Breast epithelium (tissue), 4 donors: ENCODE results near the gene OMD. TPM values are rescaled to one million over a fixed set of nuclear protein-coding genes. Genes with fewer than 3 reads are reported as not detected.

Experiments
- DNase-seq, 2 donors: peaks; one replicate each; pipeline ENCODE4 v3.0.0-alpha.2; 2019; ENCODE audit warnings: low spot score in 2 of 2
- H3K27ac ChIP-seq, 2 donors: fragments of 200-600 bp; sonication (generic) in 1 of 2; one replicate each; pipeline ENCODE4 v1.5.1; 2016 to 2019; ENCODE audit warnings: mild to moderate bottlenecking in 1 of 2
- H3K27me3 ChIP-seq, 2 donors: fragments of 200-600 bp; sonication (generic) in 1 of 2; one replicate each; pipeline versions ENCODE4 v1.5.1 to v1.6.0; 2017 to 2019; ENCODE audit warnings: control low read depth in 1 of 2, mild to moderate bottlenecking in 1 of 2
- H3K36me3 ChIP-seq: fragments of 200-600 bp; one replicate; pipeline ENCODE4 v1.5.1; 2019
- H3K4me1 ChIP-seq, 2 donors: fragments of 200-600 bp; sonication (generic); one replicate each; pipeline ENCODE4 v1.5.1; 2016 to 2019; ENCODE audit warnings: control low read depth in 1 of 2
- H3K4me3 ChIP-seq, 3 donors: fragments of 200-600 bp; sonication (generic); 1 replicate in 2 of 3; 2 replicates in 1 of 3; pipeline ENCODE4 v1.5.1; 2016 to 2019; ENCODE audit warnings: mild to moderate bottlenecking in 3 of 3, moderate library complexity in 2 of 3
- H3K9me3 ChIP-seq, 2 donors: fragments of 200-600 bp; sonication (generic) in 1 of 2; one replicate each; pipeline ENCODE4 v1.5.1; 2016 to 2019; ENCODE audit warnings: control low read depth in 1 of 2
- CTCF ChIP-seq, 3 donors: fragments of 450-650 bp; IDR thresholded peaks; one replicate each; pipeline ENCODE4 v1.5.1; 2016 to 2017; ENCODE audit warnings: antibody characterized with exemption in 3 of 3, mild to moderate bottlenecking in 3 of 3, moderate library complexity in 3 of 3
- POLR2A ChIP-seq: fragments of 450-650 bp; IDR thresholded peaks from one replicate; pipeline ENCODE4 v1.6.1; 2016; ENCODE audit warnings: antibody characterized with exemption, mild to moderate bottlenecking, moderate library complexity
- POLR2AphosphoS5 ChIP-seq, 3 donors: sonication (generic); formaldehyde crosslinking; IDR thresholded peaks; one replicate each; pipeline ENCODE4 v1.6.1; 2017; ENCODE audit warnings: antibody characterized with exemption in 3 of 3
- intact Hi-C: fragments of 100-400 bp; cut with DNase I; formaldehyde crosslinking; loops from one replicate; pipeline ENCODE4 v1.15.1; 2023; ENCODE audit warnings: low total_unique reads
- total RNA-seq, 3 donors: library from RNA; depleted of rRNA; stranded (reverse); fragments of >200 nt; gene quantifications; one replicate each; pipeline ENCODE4 v1.1.0, GENCODE V29; 2016

The OMD gene
- total RNA-seq, 3 donors from 2014 or later = 12.8 to 39.2 (median 30.0) TPM

- Histone ChIP-seq H3K36me3 (no peaks in the 10 kb centered on the region), H3K9me3 (peaks cover 0 to 5% of the 10 kb centered on the region in 2 donors), H3K27me3 (no peaks in the 10 kb centered on the region), H3K27ac (no peak overlapping the region), H3K4me3 (no peak overlapping the region), H3K4me1 (no peaks in the 10 kb centered on the region)
- intact Hi-C loops = no loop called here
- TF ChIP-seq CTCF (IDR thresholded peaks at IDR 0.05) (no peak), POLR2AphosphoS5 (IDR thresholded peaks at IDR 0.05) (no peak), POLR2A (no peak)
- DNase-seq = no peak
Observed at GRCh38 chr9:92378865-92379560, 45.3 kb downstream of the OMD start.

- Histone ChIP-seq H3K4me1 (no peaks in the 10 kb centered on the region), H3K9me3 (peaks cover 0 to 9% of the 10 kb centered on the region in 2 donors), H3K4me3 (no peak overlapping the region), H3K36me3 (no peaks in the 10 kb centered on the region), H3K27ac (no peak overlapping the region), H3K27me3 (no peaks in the 10 kb centered on the region)
- no peak for DNase-seq
- TF ChIP-seq CTCF (IDR thresholded peaks at IDR 0.05) = no peak
- TF ChIP-seq POLR2AphosphoS5 (IDR thresholded peaks at IDR 0.05) = no peak
- TF ChIP-seq POLR2A = no peak
- intact Hi-C loops = no loop called here
Observed at GRCh38 chr9:92377876-92378275, 46.4 kb downstream of the OMD start.

DNA sequence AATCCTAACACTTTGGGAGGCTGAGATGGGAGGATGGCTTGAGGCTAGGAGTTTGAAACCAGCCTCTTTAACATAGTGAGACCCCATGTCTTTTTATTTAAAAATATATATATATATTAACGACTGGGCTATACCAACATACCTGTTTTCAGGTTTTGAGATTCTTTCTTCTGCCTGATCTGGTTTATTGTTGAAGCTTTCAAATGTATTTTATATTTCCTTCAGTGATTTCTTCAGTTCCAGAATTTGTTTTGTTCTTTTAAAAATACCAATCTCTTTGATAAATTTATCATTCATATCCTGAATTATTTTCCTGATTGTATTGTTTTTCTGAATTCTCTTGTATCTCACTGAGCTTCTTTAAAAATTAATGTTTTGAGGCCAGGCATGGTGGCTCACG is 51.1 kb downstream of the OMD start:
- DNase-seq = no peak

DNA sequence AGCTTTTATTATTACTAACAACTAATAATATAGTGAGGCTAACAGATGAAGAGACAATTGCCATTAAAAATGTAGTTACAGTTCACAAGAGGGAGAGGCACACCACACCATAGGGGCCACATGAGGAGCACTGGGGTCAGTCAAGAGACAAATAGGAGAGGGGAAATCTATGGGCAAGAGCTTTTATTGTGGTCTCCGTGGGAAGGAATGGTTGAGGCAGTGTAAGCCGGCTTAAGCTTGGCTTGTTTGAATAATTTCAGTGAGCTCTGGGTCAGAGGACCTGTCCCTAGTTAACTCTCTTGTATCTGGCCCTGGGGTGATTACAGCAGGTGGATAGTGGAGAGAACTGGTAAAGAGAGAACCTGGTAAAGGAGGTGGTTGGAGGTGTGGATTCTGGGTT is 55.2 kb downstream of the OMD start:
- H3K36me3 ChIP-seq = no peaks in the 10 kb centered on the region
- intact Hi-C loops = no loop called here
- H3K4me1 ChIP-seq = no peaks in the 10 kb centered on the region
- H3K27me3 ChIP-seq = no peaks in the 10 kb centered on the region
- H3K9me3 ChIP-seq = peaks cover 4 to 7% of the 10 kb centered on the region in 2 donors
- TF ChIP-seq POLR2AphosphoS5 (IDR thresholded peaks at IDR 0.05) (no peak), CTCF (IDR thresholded peaks at IDR 0.05) (no peak), POLR2A (no peak)
- no peak overlapping the region for H3K27ac ChIP-seq
- DNase-seq = no peak
- H3K4me3 ChIP-seq = no peak overlapping the region

More for the DNA sequence above, 51.1 kb downstream of the OMD start:
- Histone ChIP-seq H3K4me3 (no peak overlapping the region), H3K27ac (no peak overlapping the region), H3K9me3 (peaks cover 7 to 9% of the 10 kb centered on the region in 2 donors), H3K4me1 (no peaks in the 10 kb centered on the region), H3K27me3 (no peaks in the 10 kb centered on the region), H3K36me3 (no peaks in the 10 kb centered on the region)
- intact Hi-C loops = no loop called here
- TF ChIP-seq POLR2A (no peak), POLR2AphosphoS5 (IDR thresholded peaks at IDR 0.05) (no peak), CTCF (IDR thresholded peaks at IDR 0.05) (no peak)

Other genes starting within 250 kb of the OMD start
- 100 to 1,000 TPM in 2 of 3 donors, 10 to 100 TPM in 1; 56.5 to 111 (median 111) TPM for gene IARS1, start 130.8 kb downstream of the OMD start, total RNA-seq
- 10 to 100 TPM; 31.2 to 66.6 (median 49.8) TPM for gene NOL8, start 99.1 kb downstream of the OMD start, total RNA-seq
- gene CENPP, start 98.5 kb downstream of the OMD start, total RNA-seq = 1 to 10 TPM; 3.9 to 6.1 (median 4.5) TPM
- gene OGN, start 19.9 kb downstream of the OMD start, total RNA-seq = 10 to 100 TPM; 14.1 to 92.5 (median 17.7) TPM
- gene ASPN, start 58.0 kb upstream of the OMD start, total RNA-seq = 1 to 10 TPM; 3.9 to 6.3 (median 6.2) TPM
- 10 to 100 TPM; 13.8 to 92.2 (median 25.5) TPM for gene ECM2, start 111.5 kb upstream of the OMD start, total RNA-seq
- 10 to 100 TPM in 2 of 3 donors, 1 to 10 TPM in 1; 5.8 to 22.8 (median 12.1) TPM for gene IPPK, start 245.7 kb upstream of the OMD start, total RNA-seq